Astrocyte (in vitro differentiated cells and primary cell): ENCODE results near the gene YPEL3. TPM values are rescaled to one million over a fixed set of nuclear protein-coding genes. Genes with fewer than 3 reads are reported as not detected.
A peak's percentile ranks its signal among the peaks of the same experiment; 100 is the strongest.

ENCODE experiments used
- DNase-seq: peaks from one replicate; pipeline ENCODE4 v3.0.0-alpha.2; 2010; ENCODE audit warnings: low read depth
- FAIRE-seq: peaks from 2 replicates; lab custom pipeline; 2011; peaks lifted over from hg19 to GRCh38; lab: Jason Lieb, UNC
- H2AFZ ChIP-seq: 2 replicates; pipeline ENCODE4 v1.6.0; 2012; ENCODE audit warnings: low read depth, low read length, inconsistent platforms
- H3K27ac ChIP-seq: 2 replicates; pipeline ENCODE4 v1.5.1; 2011; ENCODE audit warnings: low read depth, low read length, inconsistent platforms
- H3K27me3 ChIP-seq: 2 replicates; pipeline ENCODE4 v1.6.0; 2011; ENCODE audit warnings: low read length, inconsistent platforms; ENCODE audit not compliant: insufficient read depth
- H3K36me3 ChIP-seq: 2 replicates; pipeline ENCODE4 v1.5.1; 2011; ENCODE audit warnings: low read length, inconsistent platforms; ENCODE audit not compliant: insufficient read depth
- H3K4me1 ChIP-seq: 2 replicates; pipeline ENCODE4 v1.5.1; 2011; ENCODE audit warnings: low read length, inconsistent platforms; ENCODE audit not compliant: insufficient read depth
- H3K4me2 ChIP-seq: 2 replicates; pipeline ENCODE4 v1.6.0; 2012; ENCODE audit warnings: low read length, inconsistent platforms
- H3K4me3 ChIP-seq: 2 replicates; pipeline ENCODE4 v1.5.1; 2011; ENCODE audit warnings: low read depth, mild to moderate bottlenecking, low read length, inconsistent platforms; ENCODE audit not compliant: insufficient read depth
- H3K79me2 ChIP-seq: 2 replicates; pipeline ENCODE4 v1.6.0; 2012; ENCODE audit warnings: mild to moderate bottlenecking, low read length, inconsistent platforms; ENCODE audit not compliant: insufficient read depth
- H3K9ac ChIP-seq: 2 replicates; pipeline ENCODE4 v1.6.0; 2012; ENCODE audit warnings: mild to moderate bottlenecking, low read length, inconsistent platforms
- H3K9me3 ChIP-seq: 2 replicates; pipeline ENCODE4 v1.5.1; 2012; ENCODE audit warnings: low read depth, mild to moderate bottlenecking, low read length, inconsistent platforms; ENCODE audit not compliant: insufficient read depth
- H4K20me1 ChIP-seq: 2 replicates; pipeline ENCODE4 v1.6.0; 2012; ENCODE audit warnings: low read length, inconsistent platforms; ENCODE audit not compliant: insufficient read depth
- H3K27ac Mint-ChIP-seq: one replicate; pipeline ENCODE4 v1.8.0; 2021; ENCODE audit warnings: mild to moderate bottlenecking, mixed read lengths; ENCODE audit not compliant: unreplicated experiment
- H3K27me3 Mint-ChIP-seq: one replicate; pipeline ENCODE4 v1.8.0; 2021; ENCODE audit warnings: low read depth, mixed read lengths; ENCODE audit not compliant: unreplicated experiment
- H3K36me3 Mint-ChIP-seq: one replicate; pipeline ENCODE4 v1.8.0; 2021; ENCODE audit warnings: low read depth, mixed read lengths; ENCODE audit not compliant: unreplicated experiment
- H3K4me1 Mint-ChIP-seq: one replicate; pipeline ENCODE4 v1.8.0; 2021; ENCODE audit warnings: low read depth, mixed read lengths; ENCODE audit not compliant: unreplicated experiment
- H3K4me3 Mint-ChIP-seq: one replicate; pipeline ENCODE4 v1.8.0; 2021; ENCODE audit warnings: mild to moderate bottlenecking, moderate library complexity, mixed read lengths; ENCODE audit not compliant: unreplicated experiment
- H3K9me3 Mint-ChIP-seq: one replicate; pipeline ENCODE4 v1.8.0; 2021; ENCODE audit warnings: mild to moderate bottlenecking, mixed read lengths; ENCODE audit not compliant: unreplicated experiment
- CTCF ChIP-seq: IDR thresholded peaks from 2 replicates; pipeline ENCODE4 v1.5.1; 2011; ENCODE audit warnings: low read depth, mild to moderate bottlenecking, inconsistent platforms, low read length, moderate library complexity; ENCODE audit not compliant: insufficient read depth
- EZH2 ChIP-seq: IDR thresholded peaks from 2 replicates; pipeline ENCODE4 v1.6.1; 2012; ENCODE audit warnings: mild to moderate bottlenecking, low read length, inconsistent platforms; ENCODE audit not compliant: insufficient read depth
- total RNA-seq: library from RNA; stranded (reverse); gene quantifications from 2 replicates; pipeline ENCODE4 v1.2.1, GENCODE V29; 2021

Gene YPEL3
- total RNA-seq, 1 donor from 2014 or later: 20.5 TPM

GRCh38 chr16:30136971-30137605, 41.1 kb upstream of the YPEL3 start:
- no peak for FAIRE-seq
- no peaks in the 10 kb centered on the region for H3K4me1 Mint-ChIP-seq
- H3K27me3 Mint-ChIP-seq: peaks cover 14% of the 10 kb centered on the region
- Histone ChIP-seq H3K27ac (no peak overlapping the region), H3K36me3 (no peaks in the 10 kb centered on the region), H3K4me1 (no peaks in the 10 kb centered on the region), H4K20me1 (no peaks in the 10 kb centered on the region), H3K79me2 (no peaks in the 10 kb centered on the region), H3K4me3 (no peak overlapping the region), H3K9me3 (no peaks in the 10 kb centered on the region), H3K9ac (no peak overlapping the region), H2AFZ (no peak overlapping the region), H3K27me3 (no peaks in the 10 kb centered on the region), H3K4me2 (no peak overlapping the region)
- no peak overlapping the region for H3K4me3 Mint-ChIP-seq
- peaks cover 2% of the 10 kb centered on the region for H3K9me3 Mint-ChIP-seq
- H3K36me3 Mint-ChIP-seq: no peaks in the 10 kb centered on the region
- TF ChIP-seq EZH2 (no peak), CTCF (no peak)
- H3K27ac Mint-ChIP-seq: peak overlapping the region; percentile 41
- DNase-seq: no peak

- H3K9ac ChIP-seq: no peak overlapping the region
- H3K79me2 ChIP-seq: no peaks in the 10 kb centered on the region
- Mint-ChIP-seq H3K36me3 (no peaks in the 10 kb centered on the region), H3K9me3 (peaks cover 2% of the 10 kb centered on the region), H3K4me3 (no peak overlapping the region), H3K27me3 (peaks cover 18% of the 10 kb centered on the region), H3K27ac (no peak overlapping the region), H3K4me1 (no peaks in the 10 kb centered on the region)
- no peaks in the 10 kb centered on the region for H3K9me3 ChIP-seq
- no peaks in the 10 kb centered on the region for H4K20me1 ChIP-seq
- H2AFZ ChIP-seq: no peak overlapping the region
- no peak overlapping the region for H3K27ac ChIP-seq
- no peaks in the 10 kb centered on the region for H3K4me1 ChIP-seq
- H3K4me3 ChIP-seq: no peak overlapping the region
- no peaks in the 10 kb centered on the region for H3K36me3 ChIP-seq
- no peak overlapping the region for H3K4me2 ChIP-seq
- DNase-seq (no peak), FAIRE-seq (no peak)
- TF ChIP-seq EZH2 (no peak), CTCF (no peak)
- H3K27me3 ChIP-seq: no peaks in the 10 kb centered on the region
Observed at GRCh38 chr16:30132591-30132990, 36.6 kb upstream of the YPEL3 start.

- Mint-ChIP-seq H3K27me3 (peaks cover 17% of the 10 kb centered on the region), H3K4me3 (no peak overlapping the region), H3K9me3 (no peaks in the 10 kb centered on the region), H3K4me1 (no peaks in the 10 kb centered on the region), H3K36me3 (no peaks in the 10 kb centered on the region), H3K27ac (no peak overlapping the region)
- DNase-seq (no peak), FAIRE-seq (no peak)
- Histone ChIP-seq H3K9me3 (no peaks in the 10 kb centered on the region), H3K4me3 (no peak overlapping the region), H3K9ac (no peak overlapping the region), H2AFZ (no peak overlapping the region), H3K27me3 (no peaks in the 10 kb centered on the region), H3K4me1 (no peaks in the 10 kb centered on the region), H4K20me1 (no peaks in the 10 kb centered on the region), H3K79me2 (no peaks in the 10 kb centered on the region), H3K27ac (no peak overlapping the region), H3K4me2 (no peak overlapping the region), H3K36me3 (no peaks in the 10 kb centered on the region)
- no peak for TF ChIP-seq EZH2
Observed at GRCh38 chr16:30131869-30132475, 36.0 kb upstream of the YPEL3 start.
